HG02678 (cell line): ENCODE results near the gene CLDN34.

ENCODE experiments used
- ATAC-seq: cut with Tn5 transposase; IDR thresholded peaks from one replicate; pipeline ENCODE4 v1.9.1; 2021; ENCODE audit warnings: mild to moderate bottlenecking, moderate library complexity; ENCODE audit not compliant: unreplicated experiment

The CLDN34 gene

DNA sequence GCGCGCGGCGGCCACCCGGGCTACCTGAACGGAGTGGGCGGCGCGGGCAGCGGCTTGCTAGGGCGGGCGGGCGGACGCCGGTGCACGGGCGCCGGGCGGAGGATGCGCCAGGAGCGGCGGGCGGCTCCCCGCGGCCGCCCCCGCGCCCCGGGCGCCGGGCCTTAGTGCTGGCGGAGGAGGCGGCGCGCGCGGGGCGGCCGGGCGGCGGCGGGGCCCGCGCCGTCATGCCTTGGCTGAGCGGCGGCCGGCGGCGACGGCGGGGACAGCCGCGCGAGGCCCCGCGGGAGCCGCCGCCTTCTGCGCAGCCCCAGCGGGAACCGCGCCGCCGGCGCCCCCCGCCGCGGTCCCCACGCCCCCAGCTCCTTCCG lies 48.2 kb downstream of the CLDN34 start:
- ATAC-seq: peak; percentile 14

DNA sequence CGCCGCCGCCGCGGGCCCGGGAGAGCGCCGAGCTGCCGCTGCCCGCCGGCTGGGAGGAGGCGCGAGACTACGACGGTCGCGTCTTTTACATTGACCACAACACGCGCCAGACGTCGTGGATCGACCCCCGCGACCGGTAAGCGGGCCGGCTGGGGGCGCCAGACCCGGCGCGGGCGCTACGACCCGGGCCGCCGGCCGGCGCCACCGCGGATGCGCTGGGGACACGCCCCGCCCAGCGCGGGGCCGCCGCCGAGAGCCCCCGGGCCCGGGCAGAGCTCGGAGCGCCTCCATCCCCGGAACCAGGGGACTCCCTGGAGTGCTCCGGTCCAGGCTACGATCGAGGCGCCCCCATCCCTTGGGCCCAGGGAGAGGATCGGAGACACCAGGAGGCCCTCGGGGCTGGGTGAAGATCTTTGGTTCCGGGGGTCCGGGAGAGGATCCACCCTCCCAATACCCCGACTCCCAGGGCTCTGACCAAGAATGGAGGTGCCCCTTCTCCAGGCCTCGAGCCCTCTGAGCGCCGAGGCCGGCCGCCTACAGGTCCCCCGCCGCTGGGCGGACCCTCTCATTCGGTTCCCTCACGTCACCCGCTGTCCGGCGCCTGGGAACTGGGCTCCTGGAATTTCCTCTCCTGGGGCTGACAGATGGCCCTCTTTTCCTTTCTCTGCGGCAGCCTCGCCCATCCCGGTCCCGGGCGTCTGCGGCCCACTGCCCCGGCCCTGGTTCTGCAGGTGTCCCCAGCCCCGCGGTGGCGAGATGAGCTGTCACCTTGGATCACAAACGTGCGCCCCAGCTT lies 48.8 kb downstream of the CLDN34 start:
- peak; percentile 29 for ATAC-seq

DNA sequence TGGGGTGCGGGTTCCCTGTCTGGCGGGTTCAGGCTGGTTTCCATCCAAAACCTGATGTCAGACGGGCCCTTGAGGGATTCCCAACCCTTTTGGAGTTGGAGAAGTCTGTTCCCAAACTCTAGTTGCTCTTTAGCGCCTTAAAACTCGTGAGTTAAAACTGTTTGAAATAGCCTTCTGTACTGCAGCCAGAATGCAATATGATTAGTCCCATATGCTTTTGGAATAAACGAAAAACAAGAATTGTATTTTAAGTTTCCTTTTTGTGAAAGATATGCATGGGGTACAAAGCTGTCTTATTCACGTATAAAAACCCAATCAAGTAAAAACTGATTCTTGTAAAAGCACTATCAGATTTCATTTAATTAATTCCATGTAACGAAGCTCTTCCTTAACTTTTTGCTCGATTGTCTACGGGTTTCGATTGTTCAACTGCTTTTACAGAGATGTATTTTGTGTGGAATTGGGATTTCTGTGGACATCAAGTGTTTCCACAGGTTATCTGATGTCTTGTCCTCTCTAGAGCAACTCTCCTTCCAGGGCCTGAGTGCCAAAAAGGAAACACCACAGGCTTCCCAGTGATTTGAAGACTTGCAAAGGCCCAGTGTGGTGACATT lies 49.5 kb downstream of the CLDN34 start:
- ATAC-seq: no peak

DNA sequence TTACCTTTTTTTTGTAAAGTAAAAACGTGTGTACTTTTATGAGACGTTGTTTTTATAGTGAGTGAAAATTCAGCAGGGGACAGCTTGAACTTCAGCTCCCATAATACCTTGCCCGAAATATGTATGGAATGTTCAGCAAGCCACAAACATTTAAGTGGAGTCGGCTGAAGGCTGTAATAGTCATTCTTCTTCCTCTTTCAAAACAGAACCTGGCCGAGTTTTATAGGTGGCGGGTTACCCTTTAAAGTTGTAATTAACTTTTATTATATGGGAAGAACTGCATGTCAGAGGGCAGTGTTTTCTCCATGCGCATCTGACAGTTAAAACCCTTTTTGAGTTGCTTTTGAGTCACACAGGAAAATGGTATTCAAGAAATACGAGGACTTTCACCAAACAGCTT lies 50.7 kb downstream of the CLDN34 start:
- no peak for ATAC-seq
